C4-2B (cell line): ENCODE results near the gene MAN1A2.
"Not testable (repeated sequence)": the region's sequence is repeated elsewhere in the genome, so short reads cannot be mapped to it uniquely, and the experiment has no call there.

Experiments
- ZFX ChIP-seq: fragments of 450-650 bp; IDR thresholded peaks from 2 replicates; pipeline ENCODE4 v1.6.1; 2017
- TF ChIP-seq, protein P1 (sequence below): fragments of 450-650 bp; conservative IDR thresholded peaks from 2 replicates; pipeline ENCODE4 v1.5.1; 2017; ENCODE audit warnings: mild to moderate bottlenecking

DNA sequence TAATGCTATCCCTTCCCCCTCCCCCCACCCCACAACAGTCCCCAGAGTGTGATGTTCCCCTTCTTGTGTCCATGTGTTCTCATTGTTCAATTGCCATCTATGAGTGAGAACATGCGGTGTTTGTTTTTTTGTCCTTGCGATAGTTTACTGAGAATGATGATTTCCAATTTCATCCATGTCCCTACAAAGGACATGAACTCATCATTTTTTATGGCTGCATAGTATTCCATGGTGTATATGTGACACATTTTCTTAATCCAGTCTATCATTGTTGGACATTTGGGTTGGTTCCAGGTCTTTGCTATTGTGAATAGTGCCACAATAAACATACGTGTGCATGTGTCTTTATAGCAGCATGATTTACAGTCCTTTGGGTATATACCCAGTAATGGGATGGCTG, 14.6 kb upstream of the MAN1A2 start:
- TF ChIP-seq, protein P1, sequence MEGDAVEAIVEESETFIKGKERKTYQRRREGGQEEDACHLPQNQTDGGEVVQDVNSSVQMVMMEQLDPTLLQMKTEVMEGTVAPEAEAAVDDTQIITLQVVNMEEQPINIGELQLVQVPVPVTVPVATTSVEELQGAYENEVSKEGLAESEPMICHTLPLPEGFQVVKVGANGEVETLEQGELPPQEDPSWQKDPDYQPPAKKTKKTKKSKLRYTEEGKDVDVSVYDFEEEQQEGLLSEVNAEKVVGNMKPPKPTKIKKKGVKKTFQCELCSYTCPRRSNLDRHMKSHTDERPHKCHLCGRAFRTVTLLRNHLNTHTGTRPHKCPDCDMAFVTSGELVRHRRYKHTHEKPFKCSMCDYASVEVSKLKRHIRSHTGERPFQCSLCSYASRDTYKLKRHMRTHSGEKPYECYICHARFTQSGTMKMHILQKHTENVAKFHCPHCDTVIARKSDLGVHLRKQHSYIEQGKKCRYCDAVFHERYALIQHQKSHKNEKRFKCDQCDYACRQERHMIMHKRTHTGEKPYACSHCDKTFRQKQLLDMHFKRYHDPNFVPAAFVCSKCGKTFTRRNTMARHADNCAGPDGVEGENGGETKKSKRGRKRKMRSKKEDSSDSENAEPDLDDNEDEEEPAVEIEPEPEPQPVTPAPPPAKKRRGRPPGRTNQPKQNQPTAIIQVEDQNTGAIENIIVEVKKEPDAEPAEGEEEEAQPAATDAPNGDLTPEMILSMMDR = not testable (repeated sequence)
- TF ChIP-seq ZFX = not testable (repeated sequence)
